Mesodermal cell (in vitro differentiated cells): ENCODE results near the gene DPP6.

Source experiments
- H3K27ac ChIP-seq: 2 replicates; pipeline ENCODE4 v1.7.0; 2013; ENCODE audit warnings: mild to moderate bottlenecking, low read depth, low read length, moderate library complexity; ENCODE audit not compliant: severe bottlenecking
- H3K36me3 ChIP-seq: 2 replicates; pipeline ENCODE4 v1.7.1; 2013; ENCODE audit warnings: mild to moderate bottlenecking, low read length, moderate library complexity; ENCODE audit not compliant: control insufficient read depth, insufficient read depth
- H3K4me1 ChIP-seq: one replicate; pipeline ENCODE4 v1.7.1; 2013; ENCODE audit warnings: mild to moderate bottlenecking, low read length; ENCODE audit not compliant: insufficient read depth, control insufficient read depth, poor library complexity, severe bottlenecking
- H3K4me3 ChIP-seq: 2 replicates; pipeline ENCODE4 v1.7.0; 2013; ENCODE audit warnings: low read length, control low read depth, mild to moderate bottlenecking; ENCODE audit not compliant: insufficient read depth, poor library complexity, severe bottlenecking; ENCODE audit errors: extremely low read depth
- H3K9me3 ChIP-seq: 2 replicates; pipeline ENCODE4 v1.7.1; 2013; ENCODE audit warnings: mild to moderate bottlenecking, low read length, moderate library complexity; ENCODE audit not compliant: control insufficient read depth
- WGBS, 2 experiments: methylation state at CpG; one replicate each; pipeline ENCODE4 v1.1.5; 2013; ENCODE audit warnings: missing lambda C conversion rate in 2 of 2; ENCODE audit not compliant: insufficient coverage in 2 of 2; 5-methylcytosine and 5-hydroxymethylcytosine counted together

The DPP6 gene

DNA sequence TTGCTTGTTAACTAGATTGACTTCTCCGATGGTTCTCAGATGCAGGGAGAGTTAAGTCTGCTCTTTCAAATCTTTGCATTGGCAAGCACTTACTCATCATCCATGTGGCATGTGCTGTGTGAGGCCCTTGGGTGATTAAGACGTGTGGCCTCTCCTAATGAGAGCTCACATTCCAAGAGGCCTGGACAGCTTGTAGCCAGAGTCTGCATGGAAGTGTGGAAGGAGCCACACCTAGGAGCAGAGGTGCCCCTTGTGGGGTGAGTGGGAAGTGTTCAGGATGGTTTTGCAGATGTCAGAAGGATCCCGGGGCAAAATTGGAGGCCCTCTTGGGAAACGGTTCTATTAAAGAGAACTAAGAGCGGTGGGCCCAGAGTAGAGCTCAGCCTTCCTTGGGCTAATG is 724.8 kb downstream of the DPP6 start:
- H3K4me1 ChIP-seq = peaks cover 4% of the 10 kb centered on the region
- no peak overlapping the region for H3K4me3 ChIP-seq
- no peaks in the 10 kb centered on the region for H3K9me3 ChIP-seq
- WGBS, 2 experiments = 78 to 84% methylated on average over 3 to 5 of the region's 5 CpGs
- no peaks in the 10 kb centered on the region for H3K36me3 ChIP-seq
- peak overlapping the region; percentile 59 for H3K27ac ChIP-seq

DNA sequence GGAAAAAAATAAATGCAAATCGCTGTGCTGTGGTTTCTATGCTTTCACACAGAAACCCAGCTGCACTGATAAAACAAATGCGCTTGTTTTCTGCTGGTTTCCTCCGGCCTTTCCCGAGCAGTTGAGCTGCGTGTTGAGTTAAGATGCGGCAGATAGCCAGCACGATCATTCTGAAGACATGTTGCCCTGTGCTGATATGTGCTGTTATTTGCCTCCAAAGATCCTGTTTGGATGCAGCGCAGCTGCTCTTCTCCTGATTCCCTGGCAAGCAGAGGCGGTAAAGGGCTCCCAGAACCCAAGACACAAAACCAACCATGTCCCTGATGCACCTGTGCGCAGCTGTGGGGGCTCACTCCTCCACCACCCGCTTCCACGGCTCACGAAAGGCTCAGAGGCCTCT is 725.3 kb downstream of the DPP6 start:
- H3K36me3 ChIP-seq = no peaks in the 10 kb centered on the region
- no peak overlapping the region for H3K27ac ChIP-seq
- 89 to 94% methylated on average over 12 to 13 of the region's 13 CpGs for WGBS, 2 experiments
- H3K4me1 ChIP-seq = peaks cover 4% of the 10 kb centered on the region
- no peak overlapping the region for H3K4me3 ChIP-seq
- no peaks in the 10 kb centered on the region for H3K9me3 ChIP-seq

DNA sequence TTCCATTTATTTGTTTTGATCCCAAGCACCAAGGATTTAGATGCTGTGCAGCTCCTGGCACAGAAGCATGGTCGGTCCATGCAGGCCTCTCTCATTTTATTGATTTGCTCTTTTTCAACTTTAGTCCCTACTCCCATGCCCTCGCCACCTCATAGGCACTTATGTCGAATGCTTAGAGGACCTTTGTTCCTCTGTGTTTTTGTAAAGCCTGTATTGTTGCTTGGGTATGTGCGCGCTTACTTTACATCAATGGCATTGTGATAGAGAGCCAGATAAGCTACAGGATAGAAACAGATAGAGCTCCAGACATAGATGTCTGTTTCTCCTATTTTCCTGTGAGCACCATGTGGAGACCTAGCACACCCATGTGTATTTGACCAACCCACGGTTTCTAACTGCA is 725.7 kb downstream of the DPP6 start:
- 85 to 94% methylated on average over 4 of the region's 6 CpGs for WGBS, 2 experiments
- peaks cover 4% of the 10 kb centered on the region for H3K4me1 ChIP-seq
- H3K36me3 ChIP-seq = no peaks in the 10 kb centered on the region
- H3K9me3 ChIP-seq = no peaks in the 10 kb centered on the region
- H3K4me3 ChIP-seq = no peak overlapping the region
- H3K27ac ChIP-seq = no peak overlapping the region

DNA sequence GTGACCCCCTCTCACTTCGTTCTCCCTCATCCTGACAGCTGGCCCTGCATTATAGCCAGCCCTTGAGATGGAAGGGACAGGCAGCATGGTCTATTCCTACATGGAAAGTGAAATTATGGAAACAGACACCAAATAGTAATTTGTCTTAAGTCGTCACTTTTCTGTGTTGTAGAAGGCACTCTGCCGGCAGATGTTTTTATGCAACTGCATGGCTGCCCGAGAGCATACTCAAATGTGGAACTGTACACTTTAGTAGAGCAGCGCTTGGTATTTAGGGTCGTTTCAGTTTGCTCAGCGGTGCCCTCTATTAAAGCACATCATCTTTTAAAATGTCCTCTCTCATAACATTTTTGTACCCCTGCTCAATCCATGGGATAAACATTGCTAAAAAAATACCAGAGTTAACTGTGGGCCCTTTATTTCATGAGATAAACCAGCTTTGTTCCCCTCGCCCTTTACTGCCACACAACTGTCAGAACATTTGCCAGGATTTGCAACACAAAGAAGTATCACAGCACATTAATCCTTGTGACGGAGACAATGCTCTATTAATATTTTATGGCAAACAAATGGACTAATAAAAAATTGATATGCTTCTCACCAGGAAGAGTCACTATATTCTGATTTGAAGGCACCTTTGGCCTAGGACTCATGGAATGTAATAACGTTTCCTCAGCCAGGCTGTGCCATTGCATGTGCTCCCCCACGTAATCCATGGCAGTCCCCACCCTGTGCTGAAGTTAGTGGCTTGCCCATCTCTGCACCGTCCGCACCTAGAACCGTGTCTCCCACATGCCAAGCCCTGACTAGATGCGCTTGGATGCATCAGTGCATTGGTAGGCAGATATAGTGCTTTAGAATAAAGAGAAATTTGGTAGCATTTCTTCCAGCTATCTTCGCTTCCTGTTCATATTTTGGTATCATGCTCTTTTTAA is 729.4 kb downstream of the DPP6 start:
- H3K9me3 ChIP-seq = no peaks in the 10 kb centered on the region
- 86 to 90% methylated on average over 10 to 11 of the region's 16 CpGs for WGBS, 2 experiments
- H3K27ac ChIP-seq = no peak overlapping the region
- no peak overlapping the region for H3K4me3 ChIP-seq
- no peaks in the 10 kb centered on the region for H3K36me3 ChIP-seq
- peaks cover 4% of the 10 kb centered on the region for H3K4me1 ChIP-seq

DNA sequence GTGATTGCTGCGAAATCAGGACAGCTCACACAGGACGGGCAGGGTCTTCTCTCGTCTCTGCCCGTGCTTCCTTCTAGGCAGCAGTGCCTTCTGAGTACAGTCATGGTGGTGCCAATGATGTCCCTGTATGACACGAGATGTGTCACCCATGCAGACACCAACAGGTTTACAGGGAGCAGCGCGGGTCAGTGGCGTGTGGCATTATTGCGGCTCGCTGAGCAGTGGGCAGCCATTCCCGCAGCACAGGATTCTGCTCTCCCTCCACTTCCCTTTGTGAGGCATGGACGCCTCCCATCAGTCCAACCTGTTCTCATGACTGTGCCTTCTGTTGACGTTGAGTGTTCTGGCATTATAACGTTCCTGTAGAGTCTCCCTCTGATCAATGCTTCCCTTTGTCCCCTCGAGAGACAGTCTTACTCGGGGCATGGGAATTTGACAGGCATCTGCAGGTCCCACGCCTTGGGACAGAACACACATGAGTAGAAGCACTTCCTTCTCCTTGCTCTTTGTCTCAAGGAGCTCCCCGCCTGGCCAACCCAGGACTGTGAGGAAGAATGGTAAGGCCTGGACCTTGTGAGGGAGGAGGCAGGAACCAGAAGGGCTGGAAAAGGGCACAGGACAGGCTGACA is 731.2 kb downstream of the DPP6 start:
- H3K9me3 ChIP-seq = no peaks in the 10 kb centered on the region
- no peak overlapping the region for H3K4me3 ChIP-seq
- no peaks in the 10 kb centered on the region for H3K36me3 ChIP-seq
- no peak overlapping the region for H3K27ac ChIP-seq
- 86% methylated on average over 15 to 16 of the region's 18 CpGs for WGBS, 2 experiments
- no peaks in the 10 kb centered on the region for H3K4me1 ChIP-seq

DNA sequence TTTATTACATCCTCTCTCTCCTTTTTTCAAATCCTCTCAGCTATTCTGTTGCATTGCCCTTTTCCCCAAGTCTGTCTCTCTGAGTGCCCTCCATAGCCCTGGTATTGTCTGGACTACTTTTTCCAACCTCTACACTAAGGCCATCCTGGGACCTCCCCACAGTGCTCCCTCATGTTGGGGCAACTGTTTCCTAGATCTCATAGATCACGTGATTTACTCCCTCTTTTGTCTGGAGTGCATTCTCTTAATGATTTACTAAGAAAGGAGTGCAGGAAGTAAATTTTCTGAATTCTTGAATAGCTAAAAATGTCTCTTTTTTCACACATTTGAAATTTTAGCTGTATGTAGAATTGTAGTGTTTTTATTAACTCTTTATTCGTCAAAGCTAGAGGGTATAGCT is 733.7 kb downstream of the DPP6 start:
- 83% methylated on average over 1 of the region's 2 CpGs; no CpG with 5 or more reads in 1 of the 2 experiments for WGBS, 2 experiments
- no peak overlapping the region for H3K27ac ChIP-seq
- H3K4me3 ChIP-seq = no peak overlapping the region
- H3K9me3 ChIP-seq = no peaks in the 10 kb centered on the region
- H3K4me1 ChIP-seq = no peaks in the 10 kb centered on the region
- H3K36me3 ChIP-seq = no peaks in the 10 kb centered on the region

DNA sequence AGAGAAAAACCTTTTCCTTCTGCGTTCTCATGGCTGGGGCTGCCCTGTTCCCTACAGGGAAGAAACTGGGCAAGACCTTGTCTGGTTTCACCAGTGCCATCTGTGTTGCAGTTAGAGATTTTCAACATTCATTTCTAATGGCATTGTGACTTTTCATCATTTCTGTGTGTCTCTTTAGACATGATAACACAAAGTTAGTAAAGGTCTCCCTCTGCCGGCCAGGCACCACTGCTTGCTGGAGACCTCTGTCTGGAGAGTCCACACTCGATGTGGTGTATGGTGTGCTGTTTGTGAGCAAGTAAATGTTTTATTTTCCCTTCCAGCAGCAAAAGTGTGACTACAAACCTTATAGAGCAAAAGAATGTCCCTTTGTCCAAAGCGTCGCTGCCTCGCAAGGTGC is 737.2 kb downstream of the DPP6 start:
- Histone ChIP-seq H3K36me3 (no peaks in the 10 kb centered on the region), H3K4me1 (no peaks in the 10 kb centered on the region), H3K4me3 (no peak overlapping the region), H3K9me3 (no peaks in the 10 kb centered on the region), H3K27ac (no peak overlapping the region)
- WGBS, 2 experiments = 72 to 80% methylated on average over 4 to 5 of the region's 6 CpGs

DNA sequence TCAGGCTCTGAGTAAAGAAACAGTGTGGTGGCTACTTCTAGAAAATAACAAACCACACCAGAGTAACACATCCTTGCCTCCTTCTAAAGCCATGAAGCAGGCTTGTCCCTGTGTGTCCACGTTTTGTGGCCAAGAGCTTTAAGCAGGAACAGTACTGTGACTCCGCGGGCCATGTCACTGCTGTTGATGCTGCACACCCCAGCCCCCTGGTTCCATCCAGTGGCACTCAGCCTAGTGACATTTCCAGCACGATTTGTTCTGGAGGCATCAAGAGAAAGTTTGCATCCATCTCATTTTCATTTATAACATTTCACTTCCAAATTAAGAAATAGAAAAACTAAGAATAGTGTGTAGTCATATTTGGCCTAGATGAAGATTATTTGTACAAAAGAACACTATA is 739.4 kb downstream of the DPP6 start:
- Histone ChIP-seq H3K27ac (no peak overlapping the region), H3K4me1 (no peaks in the 10 kb centered on the region), H3K9me3 (no peaks in the 10 kb centered on the region), H3K4me3 (no peak overlapping the region), H3K36me3 (no peaks in the 10 kb centered on the region)
- 75 to 87% methylated on average over 3 to 4 of the region's 4 CpGs for WGBS, 2 experiments

DNA sequence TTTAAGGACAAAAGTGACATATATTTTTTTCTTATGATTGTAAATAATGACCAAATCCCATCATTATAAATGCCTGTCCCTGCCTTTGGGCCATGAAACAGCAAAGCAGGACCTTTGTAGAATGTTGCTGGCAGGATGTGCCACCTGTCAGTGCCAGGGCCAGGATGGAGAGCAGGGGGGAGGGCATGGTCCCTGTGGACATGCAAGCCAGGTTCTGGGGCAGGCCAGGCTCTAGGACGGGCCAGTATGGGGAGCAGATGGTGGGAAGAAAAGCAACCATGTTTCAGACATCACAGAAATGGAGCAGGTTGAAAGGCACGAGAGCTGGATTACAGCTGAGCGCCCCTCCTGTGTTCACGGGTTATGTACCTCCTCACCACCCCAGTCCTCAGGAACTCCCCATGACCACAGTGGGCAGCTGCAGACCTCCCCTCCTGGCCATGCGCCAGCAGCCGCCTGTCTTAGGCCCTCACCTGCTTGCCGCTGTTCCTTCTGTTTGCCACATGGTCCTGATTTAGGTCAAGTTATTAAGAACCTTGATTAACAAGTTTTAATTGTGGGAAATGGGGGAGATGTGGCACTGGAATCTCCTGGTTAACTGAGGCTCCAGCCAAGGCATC is 740.3 kb downstream of the DPP6 start:
- Histone ChIP-seq H3K4me1 (no peaks in the 10 kb centered on the region), H3K36me3 (no peaks in the 10 kb centered on the region), H3K27ac (no peak overlapping the region), H3K4me3 (no peak overlapping the region), H3K9me3 (no peaks in the 10 kb centered on the region)
- 86 to 94% methylated on average over 2 of the region's 7 CpGs for WGBS, 2 experiments

DNA sequence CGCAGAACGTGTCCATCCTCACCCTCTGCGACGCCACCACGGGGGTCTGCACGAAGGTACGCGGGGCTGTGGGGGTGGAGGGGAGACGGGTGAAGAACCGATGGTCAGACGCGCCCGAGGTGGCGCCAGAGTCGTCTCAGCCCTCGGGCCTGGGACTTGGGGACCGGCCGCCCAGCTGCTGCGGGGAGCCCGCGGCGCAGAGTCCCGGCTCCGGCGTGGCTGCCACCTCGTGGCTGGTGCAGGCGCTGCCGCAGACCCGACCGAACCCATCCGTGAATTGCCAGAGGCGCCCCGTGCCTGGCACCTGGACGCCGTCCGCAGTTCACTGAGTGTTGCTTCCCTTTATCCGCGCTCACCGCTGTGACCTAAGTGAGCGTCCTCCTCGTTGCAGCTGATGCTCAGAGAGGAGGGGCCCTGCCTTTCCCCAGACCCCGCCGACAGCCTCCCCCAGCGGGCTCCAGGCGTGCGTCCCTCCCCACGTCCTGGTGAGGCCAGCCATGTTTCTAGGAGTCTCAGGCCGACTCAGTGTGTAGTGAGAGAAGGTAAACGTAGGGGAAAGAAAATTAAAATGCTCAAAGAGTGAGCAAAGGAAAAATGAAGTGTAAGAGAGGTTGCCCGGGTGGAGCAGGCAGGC is 742.1 kb downstream of the DPP6 start:
- Histone ChIP-seq H3K4me3 (no peak overlapping the region), H3K27ac (no peak overlapping the region)

More for the DNA sequence above, 742.1 kb downstream of the DPP6 start:
- Histone ChIP-seq H3K36me3 (no peaks in the 10 kb centered on the region), H3K9me3 (no peaks in the 10 kb centered on the region), H3K4me1 (no peaks in the 10 kb centered on the region)
- WGBS, 2 experiments = 16 to 24% methylated on average over 40 to 47 of the region's 50 CpGs
